ENCODE results near the gene MARCHF10. TPM values are rescaled to one million over a fixed set of nuclear protein-coding genes. Genes with fewer than 3 reads are reported as not detected.

Gene MARCHF10
- total and polyA plus RNA-seq, 9 donors, result 0.06 to 6.5 (median 0.46) TPM; not detected in 3

DNA sequence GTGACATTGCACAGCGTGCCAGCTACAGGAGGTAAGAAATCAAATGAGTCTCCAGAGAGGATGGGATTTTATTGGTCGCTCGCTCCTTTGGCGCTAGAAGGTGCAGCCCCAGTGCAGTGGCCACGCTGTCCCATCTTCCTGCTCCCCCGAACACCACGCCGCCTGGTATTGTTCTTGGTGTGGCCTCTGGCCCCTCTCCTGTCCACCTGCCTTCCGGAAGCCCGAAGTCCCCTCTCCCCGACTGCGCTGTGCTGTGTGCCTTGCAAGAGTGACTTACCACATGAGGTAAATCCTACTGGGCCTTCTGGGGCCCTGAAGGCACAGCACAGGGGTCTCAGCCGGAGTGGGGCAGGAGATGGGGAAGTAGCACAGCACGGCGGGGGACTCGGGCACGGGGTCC lies 58.2 kb downstream of the MARCHF10 start:
- no peaks in the 10 kb centered on the region for H3K36me3 ChIP-seq
- WGBS, 3 donors, result 94 to 96% (median 94%) methylated on average over 17 of the region's 17 CpGs
- intact Hi-C loops (cut with DNase I), result no loop called here
- H3K9me3 ChIP-seq, result no peaks in the 10 kb centered on the region
- H3K4me3 ChIP-seq, result no peak overlapping the region
- H3K27ac ChIP-seq, result no peak overlapping the region
- no peak for TF ChIP-seq EP300 (IDR thresholded peaks at IDR 0.05)
- TF ChIP-seq, protein P1, sequence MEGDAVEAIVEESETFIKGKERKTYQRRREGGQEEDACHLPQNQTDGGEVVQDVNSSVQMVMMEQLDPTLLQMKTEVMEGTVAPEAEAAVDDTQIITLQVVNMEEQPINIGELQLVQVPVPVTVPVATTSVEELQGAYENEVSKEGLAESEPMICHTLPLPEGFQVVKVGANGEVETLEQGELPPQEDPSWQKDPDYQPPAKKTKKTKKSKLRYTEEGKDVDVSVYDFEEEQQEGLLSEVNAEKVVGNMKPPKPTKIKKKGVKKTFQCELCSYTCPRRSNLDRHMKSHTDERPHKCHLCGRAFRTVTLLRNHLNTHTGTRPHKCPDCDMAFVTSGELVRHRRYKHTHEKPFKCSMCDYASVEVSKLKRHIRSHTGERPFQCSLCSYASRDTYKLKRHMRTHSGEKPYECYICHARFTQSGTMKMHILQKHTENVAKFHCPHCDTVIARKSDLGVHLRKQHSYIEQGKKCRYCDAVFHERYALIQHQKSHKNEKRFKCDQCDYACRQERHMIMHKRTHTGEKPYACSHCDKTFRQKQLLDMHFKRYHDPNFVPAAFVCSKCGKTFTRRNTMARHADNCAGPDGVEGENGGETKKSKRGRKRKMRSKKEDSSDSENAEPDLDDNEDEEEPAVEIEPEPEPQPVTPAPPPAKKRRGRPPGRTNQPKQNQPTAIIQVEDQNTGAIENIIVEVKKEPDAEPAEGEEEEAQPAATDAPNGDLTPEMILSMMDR (IDR thresholded peaks at IDR 0.05), result no peak
- TF ChIP-seq POLR2A (IDR thresholded peaks at IDR 0.05), result no peak
- H3K4me1 ChIP-seq (ENCODE audit: insufficient read depth), result no peaks in the 10 kb centered on the region
- no peaks in the 10 kb centered on the region for H3K27me3 ChIP-seq
- no peak for DNase-seq

DNA sequence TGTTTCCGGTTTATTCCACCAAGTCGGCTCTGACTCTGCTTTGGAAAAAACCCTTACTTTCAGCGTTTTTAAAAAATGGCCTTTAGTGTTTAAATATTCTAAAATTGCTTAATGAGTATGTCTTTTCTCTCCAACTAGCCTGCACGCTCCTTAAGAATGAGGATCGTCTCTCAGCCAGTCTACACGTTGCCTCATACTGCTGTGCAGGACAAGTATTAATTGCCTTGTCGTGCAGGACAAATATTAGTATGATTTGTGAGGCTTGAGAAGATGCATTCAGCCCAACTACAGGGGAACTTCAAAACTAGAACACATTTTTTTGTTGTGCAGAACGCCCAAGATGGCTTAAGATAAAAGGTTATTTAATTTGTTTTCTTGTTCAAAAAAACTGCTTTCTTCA lies 61.2 kb downstream of the MARCHF10 start:
- intact Hi-C loops (cut with DNase I), result no loop called here
- no peak for TF ChIP-seq EP300 (IDR thresholded peaks at IDR 0.05)
- TF ChIP-seq POLR2A (IDR thresholded peaks at IDR 0.05), result no peak
- TF ChIP-seq, protein P1 (IDR thresholded peaks at IDR 0.05), result no peak
- no peaks in the 10 kb centered on the region for H3K36me3 ChIP-seq
- no peaks in the 10 kb centered on the region for H3K27me3 ChIP-seq
- no peak for DNase-seq
- WGBS, 3 donors, result 63 to 72% (median 68%) methylated on average over 8 of the region's 8 CpGs
- H3K4me3 ChIP-seq, result no peak overlapping the region
- no peak overlapping the region for H3K27ac ChIP-seq
- H3K9me3 ChIP-seq, result no peaks in the 10 kb centered on the region
- no peaks in the 10 kb centered on the region for H3K4me1 ChIP-seq (ENCODE audit: insufficient read depth)

GRCh38 chr17:62745806-62746205 lies 62.3 kb downstream of the MARCHF10 start:
- intact Hi-C loops (cut with DNase I), result no loop called here
- H3K9me3 ChIP-seq, result no peaks in the 10 kb centered on the region
- 70 to 90% (median 83%) methylated on average over 7 of the region's 7 CpGs for WGBS, 3 donors
- H3K36me3 ChIP-seq, result no peaks in the 10 kb centered on the region
- H3K4me3 ChIP-seq, result no peak overlapping the region
- no peaks in the 10 kb centered on the region for H3K4me1 ChIP-seq (ENCODE audit: insufficient read depth)
- no peak overlapping the region for H3K27ac ChIP-seq
- TF ChIP-seq POLR2A (IDR thresholded peaks at IDR 0.05) (no peak), EP300 (IDR thresholded peaks at IDR 0.05) (no peak)
- TF ChIP-seq, protein P1 (IDR thresholded peaks at IDR 0.05), result no peak
- no peak for DNase-seq
- no peaks in the 10 kb centered on the region for H3K27me3 ChIP-seq

DNA sequence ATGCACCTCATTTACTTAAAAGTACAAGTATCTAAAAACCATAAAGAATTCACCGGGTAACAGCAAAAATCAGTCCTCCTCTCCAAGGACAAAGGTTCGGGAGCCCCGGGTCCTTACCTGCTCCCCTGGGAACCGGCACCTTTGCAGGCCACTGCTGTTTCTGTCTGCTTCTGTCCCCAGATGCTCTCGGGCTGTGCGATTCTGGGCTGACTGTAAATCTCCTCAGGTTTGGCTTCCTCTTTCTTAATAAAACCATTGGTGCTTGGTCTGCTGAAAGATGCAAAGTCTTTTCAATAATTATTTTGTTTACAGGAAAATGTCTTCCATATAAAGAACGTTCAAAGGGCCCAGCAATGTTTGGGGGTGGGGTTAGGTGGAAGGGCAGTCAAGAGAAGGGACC lies 63.9 kb downstream of the MARCHF10 start:
- H3K27me3 ChIP-seq, result no peaks in the 10 kb centered on the region
- H3K9me3 ChIP-seq, result no peaks in the 10 kb centered on the region
- 77 to 84% (median 79%) methylated on average over 7 of the region's 7 CpGs for WGBS, 3 donors
- TF ChIP-seq, protein P1 (IDR thresholded peaks at IDR 0.05), result no peak
- no peak for TF ChIP-seq POLR2A (IDR thresholded peaks at IDR 0.05)
- TF ChIP-seq EP300 (IDR thresholded peaks at IDR 0.05), result no peak
- no peaks in the 10 kb centered on the region for H3K36me3 ChIP-seq
- intact Hi-C loops (cut with DNase I), result no loop called here
- DNase-seq, result no peak
- no peaks in the 10 kb centered on the region for H3K4me1 ChIP-seq (ENCODE audit: insufficient read depth)
- no peak overlapping the region for H3K4me3 ChIP-seq
- no peak overlapping the region for H3K27ac ChIP-seq

Measured in ovary (tissue), 9 donors.